Body of pancreas (tissue), 4 donors: ENCODE data around the gene RAPGEF4.

Experiments
- POLR2A ChIP-seq, 3 donors: fragments of 450-650 bp; IDR thresholded peaks; one replicate each; pipeline ENCODE4 v1.6.1; 2016; ENCODE audit warnings: antibody characterized with exemption in 3 of 3, mild to moderate bottlenecking in 2 of 3
- TF ChIP-seq, protein P1 (sequence below), 7 experiments: fragments of 450-650 bp in 4 of 7; fragments of 200-600 bp in 3 of 7; sonication (generic) in 3 of 7; IDR thresholded peaks; one replicate each; pipeline ENCODE4 v1.5.1; 2016 to 2019; ENCODE audit warnings: antibody characterized with exemption in 7 of 7

DNA sequence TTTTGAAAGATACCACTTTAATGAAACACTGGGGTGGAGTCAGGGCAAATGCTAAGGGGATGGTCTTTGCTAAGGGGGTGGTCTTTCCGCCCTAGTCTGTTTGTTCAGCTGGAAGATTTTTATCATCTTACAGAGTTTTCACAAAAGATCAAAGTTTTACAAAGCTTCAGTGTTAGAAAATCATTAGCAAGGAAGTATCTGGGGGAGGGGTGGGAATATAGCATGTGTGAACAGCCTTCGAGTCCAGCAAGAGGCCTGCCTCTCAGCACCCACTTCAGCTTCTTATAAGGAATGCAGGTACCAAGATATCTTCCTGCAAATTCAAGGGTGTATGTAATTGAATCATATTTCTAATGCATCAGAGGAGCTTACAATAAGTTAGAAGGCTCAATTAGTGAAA lies 112.9 kb downstream of the RAPGEF4 start:
- TF ChIP-seq POLR2A (IDR thresholded peaks at IDR 0.05) = no peak
- TF ChIP-seq, protein P1, sequence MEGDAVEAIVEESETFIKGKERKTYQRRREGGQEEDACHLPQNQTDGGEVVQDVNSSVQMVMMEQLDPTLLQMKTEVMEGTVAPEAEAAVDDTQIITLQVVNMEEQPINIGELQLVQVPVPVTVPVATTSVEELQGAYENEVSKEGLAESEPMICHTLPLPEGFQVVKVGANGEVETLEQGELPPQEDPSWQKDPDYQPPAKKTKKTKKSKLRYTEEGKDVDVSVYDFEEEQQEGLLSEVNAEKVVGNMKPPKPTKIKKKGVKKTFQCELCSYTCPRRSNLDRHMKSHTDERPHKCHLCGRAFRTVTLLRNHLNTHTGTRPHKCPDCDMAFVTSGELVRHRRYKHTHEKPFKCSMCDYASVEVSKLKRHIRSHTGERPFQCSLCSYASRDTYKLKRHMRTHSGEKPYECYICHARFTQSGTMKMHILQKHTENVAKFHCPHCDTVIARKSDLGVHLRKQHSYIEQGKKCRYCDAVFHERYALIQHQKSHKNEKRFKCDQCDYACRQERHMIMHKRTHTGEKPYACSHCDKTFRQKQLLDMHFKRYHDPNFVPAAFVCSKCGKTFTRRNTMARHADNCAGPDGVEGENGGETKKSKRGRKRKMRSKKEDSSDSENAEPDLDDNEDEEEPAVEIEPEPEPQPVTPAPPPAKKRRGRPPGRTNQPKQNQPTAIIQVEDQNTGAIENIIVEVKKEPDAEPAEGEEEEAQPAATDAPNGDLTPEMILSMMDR (IDR thresholded peaks at IDR 0.05) = no peak
